Activated CD4-positive, alpha-beta T cell treated with anti-CD3 and anti-CD28 coated beads for 36 hours (primary cell): ENCODE results near the gene EPC1. TPM values are rescaled to one million over a fixed set of nuclear protein-coding genes. Genes with fewer than 3 reads are reported as not detected.
"Not testable (repeated sequence)": the region's sequence is repeated elsewhere in the genome, so short reads cannot be mapped to it uniquely, and the experiment has no call there.

Experiments used
- ATAC-seq: fragments of 200-7000 bp; cut with Tn5 transposase; one replicate; pipeline ENCODE4 v1.10.0; 2021; ENCODE audit warnings: mild to moderate bottlenecking, moderate library complexity
- CTCF ChIA-PET: fragments of 350-600 bp; sonication (Branson Sonifier 250); formaldehyde crosslinking; loops from one replicate; lab custom pipeline; 2021; ENCODE audit warnings: antibody characterized with exemption; lab: Charles Lee
- POLR2A ChIA-PET: fragments of 350-600 bp; sonication (Branson Sonifier 250); formaldehyde crosslinking; loops from one replicate; lab custom pipeline; 2021; ENCODE audit warnings: antibody characterized with exemption, inconsistent platforms; lab: Charles Lee
- DNase-seq: peaks from one replicate; pipeline ENCODE4 v3.0.0-alpha.2; 2020
- H3K27ac Mint-ChIP-seq: one replicate; pipeline ENCODE4 v1.8.0; 2021; ENCODE audit warnings: mixed read lengths
- H3K27me3 Mint-ChIP-seq: one replicate; pipeline ENCODE4 v1.8.0; 2021; ENCODE audit warnings: mixed read lengths
- H3K36me3 Mint-ChIP-seq: one replicate; pipeline ENCODE4 v1.8.0; 2021; ENCODE audit warnings: low read depth, mixed read lengths
- H3K4me1 Mint-ChIP-seq: one replicate; pipeline ENCODE4 v1.8.0; 2021; ENCODE audit warnings: mixed read lengths
- H3K4me3 Mint-ChIP-seq: one replicate; pipeline ENCODE4 v1.8.0; 2021; ENCODE audit warnings: mild to moderate bottlenecking, moderate library complexity, mixed read lengths
- H3K9me3 Mint-ChIP-seq: one replicate; pipeline ENCODE4 v1.8.0; 2021; ENCODE audit warnings: low read depth, mixed read lengths
- intact Hi-C, 2 experiments: fragments of 100-400 bp; cut with DNase I in 1 of 2; cut with micrococcal nuclease in 1 of 2; formaldehyde crosslinking; loops; one replicate each; pipeline versions ENCODE4 v1.14.2 to v1.15.1; 2022 to 2024; cut with DNase I, micrococcal nuclease
- total RNA-seq, 2 experiments: library from RNA; stranded (reverse); gene quantifications; one replicate each; pipeline ENCODE4 v1.2.3, GENCODE V29; 2021

EPC1 gene
- total RNA-seq, 2 experiments from 2014 or later: 28.8 to 31.0 TPM

DNA sequence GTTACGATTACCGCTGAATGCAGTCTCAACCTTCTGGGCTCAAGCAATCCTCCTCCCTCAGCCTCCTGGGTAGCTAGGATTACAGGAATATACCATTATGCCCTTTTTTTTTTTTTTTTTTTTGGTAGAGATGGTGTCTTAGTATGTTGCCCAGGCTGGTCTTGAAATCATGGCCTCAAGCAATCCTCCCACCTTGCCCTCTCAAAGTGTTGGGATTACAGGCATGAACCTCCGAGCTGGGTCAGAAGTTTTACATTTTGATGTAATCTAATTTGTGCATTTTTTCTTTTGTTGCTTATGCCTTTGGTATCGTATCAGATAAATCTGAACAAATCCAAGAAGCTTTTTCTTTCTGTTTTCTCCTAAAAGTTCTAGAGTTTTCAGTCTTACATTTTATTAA is 87.4 kb downstream of the EPC1 start:
- intact Hi-C loops: no loop called here
- CTCF ChIA-PET: interaction anchor here (0.8 kb wide), 1 partner anchor 37 kb away, joined by 4 read pairs; no protein-coding TSS in a partner anchor
- no peak for DNase-seq
- Mint-ChIP-seq H3K9me3 (no peaks in the 10 kb centered on the region), H3K27ac (no peak overlapping the region), H3K27me3 (no peaks in the 10 kb centered on the region), H3K36me3 (no peaks in the 10 kb centered on the region), H3K4me1 (peaks cover 7% of the 10 kb centered on the region), H3K4me3 (no peak overlapping the region)
- ATAC-seq: no peak
- POLR2A ChIA-PET: interaction anchor here (0.5 kb wide), 1 partner anchor 14 kb away, joined by 4 read pairs; no protein-coding TSS in a partner anchor

DNA sequence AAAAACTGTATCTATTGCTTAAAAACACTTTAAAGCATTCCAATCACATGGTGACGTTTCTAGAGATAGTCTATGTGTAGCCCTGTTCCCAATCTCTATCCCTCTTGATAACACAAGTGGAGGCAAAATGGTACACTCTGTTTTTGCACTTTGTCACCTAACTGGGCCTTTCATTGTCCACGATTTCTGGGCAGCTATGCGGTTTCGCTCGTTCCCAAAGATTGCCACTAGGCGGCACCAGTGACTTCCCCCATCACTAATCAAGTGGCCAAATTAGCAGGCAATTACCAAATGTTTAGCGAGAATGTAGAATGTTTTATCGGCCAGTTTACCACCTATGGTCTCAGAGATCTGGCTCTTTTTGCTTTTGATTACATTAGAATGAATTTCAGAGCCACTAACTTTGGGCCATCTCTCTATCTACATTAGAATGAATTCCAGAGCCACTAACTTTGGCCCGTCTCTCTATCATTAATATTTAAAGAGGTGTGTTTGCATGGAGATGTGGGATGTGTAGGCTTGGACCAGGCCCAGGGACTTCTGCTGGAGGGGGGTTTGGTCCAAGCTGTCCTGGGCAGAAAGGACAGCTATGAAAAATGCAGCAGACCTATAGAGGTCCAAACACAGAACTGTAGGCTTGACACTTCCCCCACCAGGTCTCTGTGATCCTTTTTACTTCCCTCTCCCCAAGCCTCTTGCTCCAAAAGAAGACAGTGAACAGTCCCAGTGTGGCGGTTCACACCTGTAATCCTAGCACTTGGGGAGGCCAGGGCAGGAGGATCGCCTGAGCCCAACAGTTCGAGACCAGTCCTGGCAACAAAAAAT is 90.1 kb downstream of the EPC1 start:
- intact Hi-C loops: loop anchor here (1.0 kb wide), 2 partner anchors 89 to 111 kb away; no protein-coding TSS in a partner anchor
- ATAC-seq (peak; percentile 74), DNase-seq (peak; percentile 80)
- peaks cover 9% of the 10 kb centered on the region for H3K4me1 Mint-ChIP-seq
- no peaks in the 10 kb centered on the region for H3K9me3 Mint-ChIP-seq
- no peak overlapping the region for H3K27ac Mint-ChIP-seq
- ChIA-PET CTCF (interaction anchor here (0.6 to 4.5 kb wide), 24 partner anchors 9 to 758 kb away, joined by 3 to 19 read pairs (median 4); no protein-coding TSS in a partner anchor), POLR2A (interaction anchor here (1.0 kb wide), 1 partner anchor 12 kb away, joined by 3 read pairs; no protein-coding TSS in a partner anchor)
- H3K27me3 Mint-ChIP-seq: no peaks in the 10 kb centered on the region
- H3K4me3 Mint-ChIP-seq: no peak overlapping the region
- no peaks in the 10 kb centered on the region for H3K36me3 Mint-ChIP-seq

DNA sequence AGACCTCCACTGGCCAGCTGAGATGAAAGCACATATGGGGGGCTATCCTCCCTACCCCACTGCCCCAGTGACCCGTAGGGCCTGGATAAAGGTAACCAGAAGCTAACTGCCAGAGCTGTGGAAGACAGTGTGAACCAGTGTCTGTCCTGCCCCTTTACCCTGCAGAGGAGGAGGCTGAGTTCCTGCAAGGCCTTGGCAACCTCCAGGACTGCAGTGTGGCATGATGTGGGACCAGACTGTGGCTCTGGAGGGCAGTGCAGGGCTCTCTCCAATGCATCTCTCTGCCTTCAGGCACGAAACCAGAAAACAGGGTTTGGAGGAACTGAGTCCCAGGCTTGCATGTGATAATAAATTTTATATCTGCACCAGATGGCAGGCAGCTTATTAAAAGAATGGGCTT is 93.1 kb downstream of the EPC1 start:
- ChIA-PET CTCF (interaction anchor here (1.1 to 1.7 kb wide), 3 partner anchors 9 to 85 kb away, joined by 3 to 6 read pairs (median 3); no protein-coding TSS in a partner anchor), POLR2A (no interaction called here)
- ATAC-seq (no peak), DNase-seq (no peak)
- intact Hi-C loops: no loop called here
- no peaks in the 10 kb centered on the region for H3K27me3 Mint-ChIP-seq
- no peaks in the 10 kb centered on the region for H3K9me3 Mint-ChIP-seq
- H3K36me3 Mint-ChIP-seq: no peaks in the 10 kb centered on the region
- no peak overlapping the region for H3K27ac Mint-ChIP-seq
- H3K4me1 Mint-ChIP-seq: peaks cover 18% of the 10 kb centered on the region
- no peak overlapping the region for H3K4me3 Mint-ChIP-seq

DNA sequence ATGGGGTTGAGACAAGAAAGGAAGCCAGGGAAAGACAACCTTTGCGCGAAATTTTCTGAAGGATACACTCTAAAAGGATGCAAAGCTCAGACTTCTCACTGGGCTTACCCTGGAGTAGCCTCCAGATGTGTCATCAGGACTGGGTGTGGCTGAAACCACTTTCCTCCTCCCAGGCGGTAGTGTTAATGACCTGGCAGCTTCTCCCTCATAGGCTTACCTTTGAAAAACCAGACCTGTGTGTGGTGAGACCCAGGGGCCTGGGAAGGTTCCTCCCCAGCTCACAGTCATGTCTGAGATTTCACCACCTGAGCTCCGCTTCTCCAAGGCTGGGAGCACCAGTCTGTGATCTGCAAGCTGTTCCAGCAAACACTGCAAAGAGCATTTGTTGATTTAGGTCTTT is 93.7 kb downstream of the EPC1 start:
- H3K36me3 Mint-ChIP-seq: no peaks in the 10 kb centered on the region
- no peak overlapping the region for H3K4me3 Mint-ChIP-seq
- intact Hi-C loops: no loop called here
- no peak overlapping the region for H3K27ac Mint-ChIP-seq
- CTCF ChIA-PET: interaction anchor here (1.1 to 1.7 kb wide), 3 partner anchors 9 to 86 kb away, joined by 3 to 6 read pairs (median 3); no protein-coding TSS in a partner anchor
- H3K4me1 Mint-ChIP-seq: peaks cover 18% of the 10 kb centered on the region
- peak; percentile 39 for DNase-seq
- peak; percentile 49 for ATAC-seq
- H3K27me3 Mint-ChIP-seq: no peaks in the 10 kb centered on the region
- H3K9me3 Mint-ChIP-seq: no peaks in the 10 kb centered on the region
- POLR2A ChIA-PET: no interaction called here

DNA sequence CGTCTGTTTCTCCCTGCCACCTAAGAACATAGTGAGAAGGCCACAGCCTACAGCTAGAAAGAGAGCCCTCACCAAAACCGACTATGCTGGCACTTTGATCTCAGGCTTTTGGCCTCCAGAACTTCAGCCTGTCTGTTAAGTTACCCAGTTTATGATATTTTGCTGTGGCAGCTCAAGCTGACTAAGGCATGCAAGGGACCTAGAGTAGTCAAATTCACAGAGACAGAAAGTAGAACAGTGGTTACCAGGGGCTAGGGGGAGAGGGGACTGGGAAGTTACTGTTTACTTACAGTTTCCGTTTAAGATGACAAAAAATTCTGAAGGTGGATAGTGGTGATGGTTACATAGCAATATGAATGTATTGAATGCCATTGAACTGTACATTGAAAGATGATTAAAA is 96.5 kb downstream of the EPC1 start:
- H3K9me3 Mint-ChIP-seq, H3K27me3 Mint-ChIP-seq, H3K4me3 Mint-ChIP-seq, DNase-seq, H3K36me3 Mint-ChIP-seq, intact Hi-C loops: not testable (repeated sequence)
- ChIA-PET POLR2A (interaction anchor here (0.9 kb wide), 1 partner anchor 39 kb away, joined by 12 read pairs; no protein-coding TSS in a partner anchor), CTCF (interaction anchor here (0.8 to 2.9 kb wide), 6 partner anchors 8 to 1587 kb away, joined by 3 to 10 read pairs (median 4); no protein-coding TSS in a partner anchor)
- Mint-ChIP-seq H3K27ac (peak overlapping the region; percentile 74), H3K4me1 (peaks cover 21% of the 10 kb centered on the region)
- peak; percentile 91 for ATAC-seq

DNA sequence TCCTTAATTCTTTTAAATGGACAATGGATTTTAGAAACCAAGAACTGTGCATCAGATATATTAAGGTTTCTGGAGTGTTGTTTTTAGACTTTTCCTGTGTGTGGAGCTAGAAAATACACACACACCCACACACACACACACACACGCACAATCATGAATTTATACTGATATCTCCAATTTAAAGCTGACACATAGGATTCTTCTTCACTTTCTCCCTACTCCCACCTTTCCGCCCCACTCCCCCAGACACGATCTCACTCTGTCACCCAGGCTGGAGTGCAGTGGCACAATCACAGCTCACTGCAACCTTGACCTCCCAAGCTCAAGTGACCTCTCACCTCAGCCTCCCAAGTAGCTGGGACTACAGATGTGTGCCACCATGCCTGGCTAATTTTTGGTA is 100.3 kb downstream of the EPC1 start:
- peaks cover 2% of the 10 kb centered on the region for H3K27me3 Mint-ChIP-seq
- H3K36me3 Mint-ChIP-seq: no peaks in the 10 kb centered on the region
- CTCF ChIA-PET: interaction anchor here (0.7 to 3.6 kb wide), 5 partner anchors 9 to 228 kb away, joined by 3 to 16 read pairs (median 4); no protein-coding TSS in a partner anchor
- ATAC-seq: no peak
- POLR2A ChIA-PET: no interaction called here
- H3K27ac Mint-ChIP-seq: no peak overlapping the region
- peaks cover 36% of the 10 kb centered on the region for H3K4me1 Mint-ChIP-seq
- H3K4me3 Mint-ChIP-seq: no peak overlapping the region
- DNase-seq: no peak
- intact Hi-C loops: loop anchor here in 1 of 2 experiments (5.0 kb wide), 1 partner anchor 761 kb away; no protein-coding TSS in a partner anchor
- H3K9me3 Mint-ChIP-seq: no peaks in the 10 kb centered on the region

DNA sequence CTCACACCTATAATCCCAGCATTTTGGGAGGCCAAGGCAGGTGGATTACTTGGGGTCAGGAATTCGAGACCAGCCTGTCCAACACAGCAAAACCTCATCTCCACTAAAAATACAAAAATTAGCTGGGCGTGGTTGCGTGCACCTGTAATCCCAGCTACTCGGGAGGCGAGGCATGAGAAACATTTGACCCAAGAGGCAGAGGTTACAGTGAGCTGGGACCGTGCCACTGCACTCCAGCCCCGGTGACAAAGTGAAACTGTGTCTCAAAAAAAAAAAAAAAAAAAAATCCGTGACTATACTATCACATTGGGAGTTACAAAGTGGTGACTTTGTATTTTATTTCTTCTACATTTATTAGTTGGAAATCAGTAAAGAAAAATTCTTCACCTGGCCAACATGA is 101.2 kb downstream of the EPC1 start:
- no peak for DNase-seq
- POLR2A ChIA-PET: no interaction called here
- no peak for ATAC-seq

DNA sequence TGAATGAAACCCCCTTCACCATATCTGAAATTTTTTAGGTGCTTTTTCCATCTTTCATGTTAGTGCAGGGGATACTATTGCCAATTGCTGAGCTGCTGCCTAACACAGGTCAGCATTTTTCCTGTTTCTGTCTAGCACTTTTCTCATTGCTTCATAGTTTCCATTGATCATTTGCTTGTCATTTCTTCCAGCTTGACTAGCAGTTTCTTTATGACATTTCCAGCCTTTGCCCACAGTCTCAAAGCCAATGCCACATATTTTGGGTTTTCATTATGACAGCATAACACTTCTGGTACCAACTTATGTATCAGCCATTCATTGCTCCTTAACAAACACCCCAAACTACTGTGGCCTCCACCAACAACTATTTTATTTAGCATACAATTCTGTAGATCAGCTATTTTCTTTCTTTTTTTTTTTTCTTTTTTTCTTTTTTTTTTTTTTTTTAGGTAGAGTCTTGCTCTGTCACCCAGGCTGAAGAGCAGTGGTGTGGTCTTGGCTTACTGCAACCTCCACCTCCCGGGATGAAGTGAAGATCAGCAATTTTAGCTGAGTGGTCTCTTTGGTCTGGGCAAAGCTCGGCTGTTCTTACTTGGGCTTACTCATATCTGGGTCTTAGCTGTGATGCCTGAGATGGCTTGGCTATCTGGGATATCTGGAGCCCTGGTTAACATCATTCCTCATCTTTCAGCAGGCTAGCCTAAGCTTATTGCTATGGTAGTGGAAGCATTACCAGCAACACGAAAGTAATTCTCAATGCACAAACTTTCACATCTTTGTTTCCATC is 102.3 kb downstream of the EPC1 start:
- H3K27me3 Mint-ChIP-seq: peaks cover 2% of the 10 kb centered on the region
- ChIA-PET CTCF (interaction anchor here (0.9 to 3.6 kb wide), 7 partner anchors 9 to 96 kb away, joined by 3 to 16 read pairs (median 6); no protein-coding TSS in a partner anchor), POLR2A (interaction anchor here (0.7 to 0.9 kb wide), 4 partner anchors 12 to 112 kb away, joined by 3 read pairs; no protein-coding TSS in a partner anchor)
- no peaks in the 10 kb centered on the region for H3K9me3 Mint-ChIP-seq
- intact Hi-C loops: loop anchor here (1.0 to 5.0 kb wide), 14 partner anchors 74 to 1008 kb away; partner anchors contain the start of gene EPC1 (in 1 of the 2)
- H3K4me1 Mint-ChIP-seq: peaks cover 30% of the 10 kb centered on the region
- peak overlapping the region; percentile 87 for H3K27ac Mint-ChIP-seq
- DNase-seq: peak; percentile 51
- no peaks in the 10 kb centered on the region for H3K36me3 Mint-ChIP-seq
- peak overlapping the region; percentile 7 for H3K4me3 Mint-ChIP-seq
- peak; percentile 97 for ATAC-seq

More for the DNA sequence above, 101.2 kb downstream of the EPC1 start:
- H3K27ac Mint-ChIP-seq: no peak overlapping the region
- CTCF ChIA-PET: interaction anchor here (0.6 to 3.6 kb wide), 3 partner anchors 10 to 37 kb away, joined by 3 to 16 read pairs (median 5); no protein-coding TSS in a partner anchor
- H3K4me3 Mint-ChIP-seq: no peak overlapping the region
- H3K27me3 Mint-ChIP-seq: peaks cover 2% of the 10 kb centered on the region
- peaks cover 36% of the 10 kb centered on the region for H3K4me1 Mint-ChIP-seq
- intact Hi-C loops: loop anchor here (2.0 to 5.0 kb wide), 3 partner anchors 101 to 897 kb away; partner anchors contain the start of gene EPC1 (in 1 of the 2)
- no peaks in the 10 kb centered on the region for H3K36me3 Mint-ChIP-seq
- no peaks in the 10 kb centered on the region for H3K9me3 Mint-ChIP-seq

DNA sequence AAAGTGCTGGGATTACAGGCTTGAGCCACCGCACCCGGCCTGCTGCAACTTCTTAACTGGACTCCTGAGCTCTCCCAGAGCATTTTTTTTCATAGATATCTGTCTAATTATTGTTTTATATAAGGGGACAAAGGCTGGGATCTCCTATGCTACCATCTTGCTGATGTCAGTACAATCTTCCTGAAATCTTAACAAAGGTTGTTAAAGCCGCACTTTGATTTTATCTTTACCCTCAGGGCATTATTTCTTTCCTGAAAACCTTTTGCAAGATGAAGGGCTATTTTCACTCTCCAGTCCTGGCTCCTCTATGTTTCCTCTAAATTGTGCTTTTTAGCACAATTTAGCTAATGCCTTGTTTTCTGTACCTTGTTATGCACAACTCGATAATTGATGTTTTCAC is 102.9 kb downstream of the EPC1 start:
- DNase-seq (no peak), ATAC-seq (no peak)
- intact Hi-C loops: loop anchor here (1.0 to 5.0 kb wide), 13 partner anchors 74 to 1008 kb away; partner anchors contain the start of gene EPC1 (in 1 of the 2)
- POLR2A ChIA-PET: interaction anchor here (0.7 to 0.9 kb wide), 3 partner anchors 13 to 113 kb away, joined by 3 read pairs; no protein-coding TSS in a partner anchor
- Mint-ChIP-seq H3K9me3 (no peaks in the 10 kb centered on the region), H3K36me3 (no peaks in the 10 kb centered on the region), H3K27me3 (peaks cover 2% of the 10 kb centered on the region), H3K4me3 (peak overlapping the region; percentile 7), H3K4me1 (peaks cover 27% of the 10 kb centered on the region), H3K27ac (peak overlapping the region; percentile 87)
- CTCF ChIA-PET: interaction anchor here (0.6 to 3.6 kb wide), 10 partner anchors 9 to 132 kb away, joined by 3 to 16 read pairs (median 5); no protein-coding TSS in a partner anchor

DNA sequence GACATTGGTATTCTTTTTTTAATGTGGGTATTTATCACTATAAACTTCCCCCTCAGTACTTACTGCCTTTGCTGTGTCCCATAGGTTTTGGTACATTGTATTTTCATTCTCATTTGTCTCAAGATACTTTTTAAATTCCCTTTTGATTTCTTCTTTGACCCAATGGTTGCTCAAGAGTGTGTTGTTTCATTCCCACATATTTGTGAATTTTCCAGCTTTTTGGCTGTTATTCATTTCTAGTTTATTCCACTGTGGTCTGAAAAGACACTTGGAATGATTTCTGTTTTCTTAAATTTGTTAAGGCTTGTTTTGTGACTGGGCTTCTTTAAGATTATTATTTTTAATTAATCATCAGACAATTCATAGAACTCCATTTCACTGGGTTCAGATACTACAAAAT is 105.0 kb downstream of the EPC1 start:
- Mint-ChIP-seq H3K27ac (no peak overlapping the region), H3K4me1 (peaks cover 27% of the 10 kb centered on the region), H3K36me3 (no peaks in the 10 kb centered on the region), H3K27me3 (peaks cover 2% of the 10 kb centered on the region), H3K9me3 (no peaks in the 10 kb centered on the region), H3K4me3 (no peak overlapping the region)
- CTCF ChIA-PET: interaction anchor here (0.7 to 2.1 kb wide), 3 partner anchors 9 to 43 kb away, joined by 3 to 10 read pairs (median 5); no protein-coding TSS in a partner anchor
- intact Hi-C loops: loop anchor here (5.0 kb wide), 4 partner anchors 320 to 1010 kb away; no protein-coding TSS in a partner anchor
- POLR2A ChIA-PET: no interaction called here
- ATAC-seq: no peak
- no peak for DNase-seq
